BE2C (cell line): ENCODE data around the gene SMR3A.

Source experiments
- DNase-seq: peaks from one replicate; pipeline ENCODE4 v3.0.0-alpha.2; 2020
- H3K27me3 ChIP-seq: fragments of 250-450 bp; sonication (Bioruptor Pico); 2 replicates; pipeline ENCODE4 v1.5.1; 2020; ENCODE audit warnings: mild to moderate bottlenecking
- H3K36me3 ChIP-seq: fragments of 250-450 bp; sonication (Bioruptor Pico); 2 replicates; pipeline ENCODE4 v1.5.1; 2020; ENCODE audit warnings: mild to moderate bottlenecking
- H3K4me1 ChIP-seq: fragments of 250-450 bp; sonication (Bioruptor Pico); 2 replicates; pipeline ENCODE4 v1.5.1; 2020
- H3K4me3 ChIP-seq: 2 replicates; pipeline ENCODE4 v1.5.1; 2011; ENCODE audit warnings: low read depth, low read length
- H3K9me3 ChIP-seq: fragments of 250-450 bp; sonication (Bioruptor Pico); 2 replicates; pipeline ENCODE4 v1.5.1; 2020
- CTCF ChIP-seq: IDR thresholded peaks from 2 replicates; pipeline ENCODE4 v1.5.1; 2012; ENCODE audit warnings: mild to moderate bottlenecking, low read depth, low read length

SMR3A gene

GRCh38 chr4:70337886-70338420 lies 22.6 kb upstream of the SMR3A start:
- H3K36me3 ChIP-seq = no peaks in the 10 kb centered on the region
- TF ChIP-seq CTCF = no peak
- H3K4me1 ChIP-seq = no peaks in the 10 kb centered on the region
- no peak overlapping the region for H3K4me3 ChIP-seq
- H3K9me3 ChIP-seq = no peaks in the 10 kb centered on the region
- H3K27me3 ChIP-seq = no peaks in the 10 kb centered on the region
- DNase-seq = no peak

- DNase-seq = no peak
- TF ChIP-seq CTCF = no peak
- no peaks in the 10 kb centered on the region for H3K9me3 ChIP-seq
- no peak overlapping the region for H3K4me3 ChIP-seq
- H3K27me3 ChIP-seq = no peaks in the 10 kb centered on the region
- no peaks in the 10 kb centered on the region for H3K36me3 ChIP-seq
- H3K4me1 ChIP-seq = no peaks in the 10 kb centered on the region
Observed at GRCh38 chr4:70356185-70356584, 4.4 kb upstream of the SMR3A start.

GRCh38 chr4:70359115-70359661 lies 1.4 kb upstream of the SMR3A start:
- Histone ChIP-seq H3K4me3 (no peak overlapping the region), H3K4me1 (no peaks in the 10 kb centered on the region), H3K36me3 (no peaks in the 10 kb centered on the region), H3K9me3 (no peaks in the 10 kb centered on the region), H3K27me3 (no peaks in the 10 kb centered on the region)
- no peak for DNase-seq
- no peak for TF ChIP-seq CTCF

GRCh38 chr4:70364002-70364401 lies 3.4 kb downstream of the SMR3A start:
- TF ChIP-seq CTCF = no peak
- Histone ChIP-seq H3K36me3 (no peaks in the 10 kb centered on the region), H3K4me3 (no peak overlapping the region), H3K4me1 (no peaks in the 10 kb centered on the region), H3K27me3 (no peaks in the 10 kb centered on the region), H3K9me3 (no peaks in the 10 kb centered on the region)
- DNase-seq = no peak

GRCh38 chr4:70365479-70365878 lies 4.9 kb downstream of the SMR3A start:
- Histone ChIP-seq H3K4me3 (no peak overlapping the region), H3K36me3 (no peaks in the 10 kb centered on the region), H3K9me3 (no peaks in the 10 kb centered on the region), H3K4me1 (no peaks in the 10 kb centered on the region), H3K27me3 (0 out of 2 replicates have a peak, but pooled peaks cover under 1% of the 10 kb centered on the region)
- DNase-seq = peak; percentile 3
- TF ChIP-seq CTCF = no peak

GRCh38 chr4:70367813-70368212 lies 7.3 kb downstream of the SMR3A start:
- Histone ChIP-seq H3K9me3 (no peaks in the 10 kb centered on the region), H3K4me1 (no peaks in the 10 kb centered on the region), H3K4me3 (no peak overlapping the region), H3K27me3 (peaks cover 3% of the 10 kb centered on the region; the same call in 1 of the 2 replicates), H3K36me3 (no peaks in the 10 kb centered on the region)
- no peak for TF ChIP-seq CTCF
- DNase-seq = no peak
